Measurements from ENCODE around the gene MOCOS.

GRCh38 chr18:36279001-36279400, 91.7 kb downstream of the MOCOS start:
- TF ChIP-seq GABPA (IDR thresholded peaks at IDR 0.05; ENCODE audit: low read depth, low read length) (no peak), GABPA (CRISPR knock-in tag; IDR thresholded peaks at IDR 0.05; ENCODE audit: low read depth) (no peak), HCFC1 (IDR thresholded peaks at IDR 0.05; ENCODE audit: low read depth, low read length) (no peak), FOXA1 (IDR thresholded peaks at IDR 0.05) (no peak), FOXA1 (CRISPR knock-in tag; IDR thresholded peaks at IDR 0.05) (no peak), FOXM1 (CRISPR knock-in tag; IDR thresholded peaks at IDR 0.05) (no peak), SIX1 (CRISPR knock-in tag; IDR thresholded peaks at IDR 0.05; ENCODE audit: borderline replicate concordance) (no peak), CREB3 (CRISPR knock-in tag; IDR thresholded peaks at IDR 0.05) (no peak), TCF12 (IDR thresholded peaks at IDR 0.05) (no peak), TCF12 (CRISPR knock-in tag; IDR thresholded peaks at IDR 0.05) (no peak), MAF1 (CRISPR knock-in tag; IDR thresholded peaks at IDR 0.05; ENCODE audit: borderline replicate concordance) (no peak)
